ENCODE data around the gene KCNQ4. TPM values are rescaled to one million over a fixed set of nuclear protein-coding genes. Genes with fewer than 3 reads are reported as not detected.

Gene KCNQ4
- total RNA-seq, 1 donor from 2014 or later: 0.85 TPM

DNA sequence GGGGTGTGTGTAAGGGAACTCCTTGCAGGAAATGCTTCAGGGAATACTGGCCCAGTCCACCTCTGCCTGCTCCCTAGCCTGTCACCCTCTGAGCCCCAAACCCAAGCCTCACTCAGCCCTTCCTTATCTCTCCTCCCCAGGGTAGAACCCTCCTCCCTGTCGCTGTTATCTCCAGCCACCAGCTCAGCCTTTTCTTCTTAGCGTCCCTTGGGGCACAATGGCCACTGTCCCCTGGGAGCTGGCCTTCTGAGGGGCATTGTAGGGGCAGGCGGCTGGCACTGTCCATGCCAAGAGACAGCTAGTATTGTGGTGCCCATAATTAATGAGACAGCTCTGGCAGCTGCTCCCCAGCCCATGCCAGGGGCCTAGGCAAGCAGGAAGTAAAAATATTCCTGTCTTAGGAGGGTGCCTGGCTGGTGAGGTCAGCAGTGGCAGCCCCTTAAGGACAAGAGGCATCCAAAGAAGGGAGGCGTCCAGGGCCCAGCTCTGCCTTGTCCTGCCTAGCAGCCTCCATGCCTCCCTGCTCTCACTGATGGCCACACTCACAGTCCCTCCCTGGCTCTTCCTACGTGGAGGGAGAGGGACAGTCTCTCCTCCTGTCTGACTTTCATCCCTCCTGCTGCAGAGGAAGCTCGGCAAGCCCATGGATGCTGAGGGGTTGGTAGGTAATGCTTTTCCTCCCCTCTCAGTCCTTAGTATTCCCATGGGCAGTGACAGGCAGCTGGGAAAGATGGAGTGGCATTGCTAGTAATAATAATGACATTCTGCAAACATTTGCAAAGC is 37.5 kb downstream of the KCNQ4 start:
- DNase-seq (ENCODE audit: extremely low spot score, unreplicated experiment): no peak
- H3K9me3 Mint-ChIP-seq: no peaks in the 10 kb centered on the region
- no peak overlapping the region for H3K27ac Mint-ChIP-seq
- H3K27me3 Mint-ChIP-seq: peaks cover 26% of the 10 kb centered on the region
- H3K4me1 Mint-ChIP-seq (ENCODE audit: unreplicated experiment): peaks cover 15% of the 10 kb centered on the region
- TF ChIP-seq, protein P1, sequence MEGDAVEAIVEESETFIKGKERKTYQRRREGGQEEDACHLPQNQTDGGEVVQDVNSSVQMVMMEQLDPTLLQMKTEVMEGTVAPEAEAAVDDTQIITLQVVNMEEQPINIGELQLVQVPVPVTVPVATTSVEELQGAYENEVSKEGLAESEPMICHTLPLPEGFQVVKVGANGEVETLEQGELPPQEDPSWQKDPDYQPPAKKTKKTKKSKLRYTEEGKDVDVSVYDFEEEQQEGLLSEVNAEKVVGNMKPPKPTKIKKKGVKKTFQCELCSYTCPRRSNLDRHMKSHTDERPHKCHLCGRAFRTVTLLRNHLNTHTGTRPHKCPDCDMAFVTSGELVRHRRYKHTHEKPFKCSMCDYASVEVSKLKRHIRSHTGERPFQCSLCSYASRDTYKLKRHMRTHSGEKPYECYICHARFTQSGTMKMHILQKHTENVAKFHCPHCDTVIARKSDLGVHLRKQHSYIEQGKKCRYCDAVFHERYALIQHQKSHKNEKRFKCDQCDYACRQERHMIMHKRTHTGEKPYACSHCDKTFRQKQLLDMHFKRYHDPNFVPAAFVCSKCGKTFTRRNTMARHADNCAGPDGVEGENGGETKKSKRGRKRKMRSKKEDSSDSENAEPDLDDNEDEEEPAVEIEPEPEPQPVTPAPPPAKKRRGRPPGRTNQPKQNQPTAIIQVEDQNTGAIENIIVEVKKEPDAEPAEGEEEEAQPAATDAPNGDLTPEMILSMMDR (conservative IDR thresholded peaks at IDR 0.05): no peak
- H3K4me3 Mint-ChIP-seq: no peak overlapping the region
- H3K36me3 Mint-ChIP-seq: no peaks in the 10 kb centered on the region

DNA sequence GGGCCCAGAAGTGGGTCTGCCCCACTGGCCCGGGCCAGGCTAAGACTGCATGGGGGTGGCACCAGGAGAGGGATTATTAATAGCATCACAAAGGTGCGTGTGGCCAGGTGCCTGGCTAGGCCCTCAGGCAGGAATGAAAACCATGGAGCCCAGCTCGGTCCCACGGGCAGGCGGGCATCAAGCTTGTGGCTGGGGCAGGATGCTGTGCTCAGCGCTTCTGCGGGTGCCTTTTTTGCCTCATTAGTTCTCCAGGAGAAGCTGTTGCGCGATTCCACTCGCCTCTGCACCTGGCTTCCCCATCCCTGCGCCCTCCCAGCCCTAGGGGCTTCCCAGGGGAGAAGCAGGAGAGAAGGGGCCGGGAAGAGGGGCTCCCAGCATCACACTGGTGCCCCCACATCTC is 39.3 kb downstream of the KCNQ4 start:
- Mint-ChIP-seq H3K27me3 (peaks cover 11% of the 10 kb centered on the region), H3K4me3 (no peak overlapping the region), H3K27ac (no peak overlapping the region), H3K9me3 (no peaks in the 10 kb centered on the region), H3K4me1 (ENCODE audit: unreplicated experiment) (peaks cover 19% of the 10 kb centered on the region), H3K36me3 (no peaks in the 10 kb centered on the region)
- no peak for DNase-seq (ENCODE audit: extremely low spot score, unreplicated experiment)
- TF ChIP-seq, protein P1 (conservative IDR thresholded peaks at IDR 0.05): no peak

DNA sequence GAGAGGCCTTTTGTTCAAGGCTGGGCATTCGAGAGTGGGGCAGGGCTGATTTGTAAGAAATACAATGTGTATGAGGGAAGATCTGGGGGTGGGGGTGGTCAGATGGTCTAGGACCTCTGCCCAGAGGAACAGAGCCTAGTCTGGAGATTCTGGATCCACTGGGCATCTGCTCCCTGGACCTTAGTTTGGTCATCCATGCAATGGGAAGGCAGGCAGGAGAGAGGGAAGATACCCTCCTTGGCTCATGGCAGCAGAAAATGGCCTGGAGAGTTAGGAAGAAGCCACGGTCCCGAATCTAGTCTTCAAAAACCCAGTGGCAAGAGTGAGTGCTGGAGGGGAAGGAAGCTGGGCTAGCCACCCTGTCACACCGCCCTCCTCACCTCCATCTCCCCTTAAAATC is 39.8 kb downstream of the KCNQ4 start:
- H3K4me3 Mint-ChIP-seq: no peak overlapping the region
- H3K36me3 Mint-ChIP-seq: no peaks in the 10 kb centered on the region
- peaks cover 19% of the 10 kb centered on the region for H3K4me1 Mint-ChIP-seq (ENCODE audit: unreplicated experiment)
- TF ChIP-seq, protein P1 (conservative IDR thresholded peaks at IDR 0.05): no peak
- H3K27ac Mint-ChIP-seq: peak overlapping the region; percentile 65
- H3K27me3 Mint-ChIP-seq: peaks cover 9% of the 10 kb centered on the region
- no peak for DNase-seq (ENCODE audit: extremely low spot score, unreplicated experiment)
- no peaks in the 10 kb centered on the region for H3K9me3 Mint-ChIP-seq

DNA sequence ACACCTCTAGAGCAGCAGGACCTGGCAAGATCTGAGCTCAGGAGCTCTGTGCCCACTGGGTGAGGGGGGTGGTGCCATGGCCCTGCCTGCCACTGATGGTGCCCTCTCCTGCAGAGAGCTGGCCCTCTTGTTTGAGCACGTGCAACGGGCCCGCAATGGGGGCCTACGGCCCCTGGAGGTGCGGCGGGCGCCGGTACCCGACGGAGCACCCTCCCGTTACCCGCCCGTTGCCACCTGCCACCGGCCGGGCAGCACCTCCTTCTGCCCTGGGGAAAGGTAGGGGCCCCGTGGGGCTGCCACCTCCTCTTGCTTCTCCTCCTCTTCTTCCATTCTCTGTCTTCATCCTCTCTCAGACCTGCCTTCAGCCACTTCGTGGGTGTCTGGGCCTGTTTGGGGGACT is 40.4 kb downstream of the KCNQ4 start:
- DNase-seq (ENCODE audit: extremely low spot score, unreplicated experiment): no peak
- no peaks in the 10 kb centered on the region for H3K36me3 Mint-ChIP-seq
- H3K4me3 Mint-ChIP-seq: no peak overlapping the region
- H3K27me3 Mint-ChIP-seq: peaks cover 5% of the 10 kb centered on the region
- peaks cover 19% of the 10 kb centered on the region for H3K4me1 Mint-ChIP-seq (ENCODE audit: unreplicated experiment)
- no peak overlapping the region for H3K27ac Mint-ChIP-seq
- H3K9me3 Mint-ChIP-seq: no peaks in the 10 kb centered on the region
- TF ChIP-seq, protein P1 (conservative IDR thresholded peaks at IDR 0.05): no peak

DNA sequence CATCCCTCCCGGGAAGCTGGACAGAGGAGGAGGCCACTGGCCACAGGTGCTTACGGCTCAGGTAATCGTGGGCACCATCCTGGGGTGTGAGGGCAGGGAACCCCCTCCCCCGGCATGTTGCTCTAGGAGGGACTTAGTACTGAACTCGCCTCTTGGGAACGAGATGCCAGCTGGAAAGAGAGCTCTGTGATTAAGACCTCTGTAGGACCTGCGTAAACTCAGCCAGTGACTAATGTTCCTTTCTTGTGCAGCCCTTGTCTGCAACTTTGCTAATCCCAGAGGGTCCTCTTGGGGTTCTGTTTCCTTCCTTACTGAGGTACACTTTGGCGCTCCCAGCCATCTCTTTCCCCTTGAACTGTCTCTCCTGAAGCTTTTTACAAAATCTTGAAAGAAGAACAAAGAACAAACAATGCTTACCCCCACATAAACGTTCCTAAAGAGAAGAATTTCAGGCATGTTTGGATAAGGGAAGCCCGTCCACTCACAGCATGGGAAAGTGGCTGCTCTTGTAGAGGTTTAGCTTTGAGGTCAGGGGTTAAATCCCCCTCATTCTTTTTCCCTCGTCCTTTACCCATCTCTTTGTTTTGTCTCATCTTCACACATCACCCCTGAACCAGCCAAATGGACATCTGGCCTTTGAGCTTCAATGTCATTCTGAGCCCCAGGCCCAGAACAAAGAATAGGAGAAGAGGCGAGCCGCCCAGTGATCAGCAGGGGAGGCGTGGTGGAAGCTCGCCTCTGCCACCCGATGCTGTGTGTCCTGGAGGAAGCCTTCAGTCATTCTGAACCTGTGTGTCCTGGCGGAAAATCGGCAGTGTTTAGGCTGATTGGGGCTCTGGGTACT is 41.2 kb downstream of the KCNQ4 start:
- Mint-ChIP-seq H3K4me3 (peak overlapping the region; percentile 44), H3K27ac (peak overlapping the region; percentile 56), H3K27me3 (peaks cover 2% of the 10 kb centered on the region), H3K9me3 (no peaks in the 10 kb centered on the region), H3K4me1 (ENCODE audit: unreplicated experiment) (peaks cover 19% of the 10 kb centered on the region), H3K36me3 (no peaks in the 10 kb centered on the region)
- TF ChIP-seq, protein P1 (conservative IDR thresholded peaks at IDR 0.05): no peak
- no peak for DNase-seq (ENCODE audit: extremely low spot score, unreplicated experiment)
